ENCODE results near the gene RPS27.

GRCh38 chr1:153991806-153992205 is 1.2 kb downstream of the RPS27 start:
- TF ChIP-seq CTCF (conservative IDR thresholded peaks at IDR 0.05; ENCODE audit: low read depth, low read length) = no peak
- no peak for TF ChIP-seq EZH2 (IDR thresholded peaks at IDR 0.05; ENCODE audit: low read length, unreplicated experiment)
- no peak for TF ChIP-seq EZH2phosphoT487 (IDR thresholded peaks at IDR 0.05; ENCODE audit: borderline replicate concordance, low read length)
